HUDEP-2 (cell line): ENCODE measurements around the gene CENPT.

Source experiments
- DNase-seq, 76 experiments: peaks; one replicate each; lab custom pipeline; 2025; ENCODE audit not compliant: unreplicated experiment in 76 of 76; lab: John Stamatoyannopoulos, UW

Gene CENPT

DNA sequence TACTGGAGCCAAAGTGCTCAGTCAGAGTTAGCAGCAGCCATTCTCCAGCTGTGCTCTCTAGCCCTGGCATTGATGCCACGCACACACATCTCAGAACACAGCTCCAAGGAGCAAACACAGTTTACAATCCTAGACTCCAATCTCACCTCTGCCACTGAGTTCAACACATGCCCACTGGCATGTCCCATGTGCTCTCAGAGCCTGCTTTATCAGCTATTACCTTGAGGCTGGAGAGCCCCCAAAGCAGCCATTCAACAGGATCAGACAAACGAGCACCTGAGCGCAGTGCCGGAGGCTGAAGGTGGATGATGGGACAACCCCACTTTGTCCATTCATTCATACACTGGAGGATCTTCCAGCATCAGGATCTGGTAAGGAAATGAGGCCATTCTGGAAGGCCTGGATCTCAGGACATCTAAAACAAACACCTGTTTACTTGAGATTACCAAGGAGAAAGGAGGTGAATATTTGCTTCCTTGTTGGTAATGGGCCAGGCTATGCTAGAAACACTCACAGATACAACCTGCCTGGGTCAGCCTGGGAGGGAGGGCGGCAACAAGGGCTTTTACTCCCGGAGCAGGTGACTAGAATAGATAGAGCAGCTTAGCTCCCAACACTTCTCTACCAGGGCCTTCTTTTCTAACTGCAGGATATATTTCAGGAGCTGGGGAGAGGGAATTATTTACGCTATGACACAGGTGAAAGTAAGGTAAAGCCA, 66.5 kb downstream of the CENPT start:
- peak in 67 of 76 experiments; percentile 15 to 88 (median 58) for DNase-seq

DNA sequence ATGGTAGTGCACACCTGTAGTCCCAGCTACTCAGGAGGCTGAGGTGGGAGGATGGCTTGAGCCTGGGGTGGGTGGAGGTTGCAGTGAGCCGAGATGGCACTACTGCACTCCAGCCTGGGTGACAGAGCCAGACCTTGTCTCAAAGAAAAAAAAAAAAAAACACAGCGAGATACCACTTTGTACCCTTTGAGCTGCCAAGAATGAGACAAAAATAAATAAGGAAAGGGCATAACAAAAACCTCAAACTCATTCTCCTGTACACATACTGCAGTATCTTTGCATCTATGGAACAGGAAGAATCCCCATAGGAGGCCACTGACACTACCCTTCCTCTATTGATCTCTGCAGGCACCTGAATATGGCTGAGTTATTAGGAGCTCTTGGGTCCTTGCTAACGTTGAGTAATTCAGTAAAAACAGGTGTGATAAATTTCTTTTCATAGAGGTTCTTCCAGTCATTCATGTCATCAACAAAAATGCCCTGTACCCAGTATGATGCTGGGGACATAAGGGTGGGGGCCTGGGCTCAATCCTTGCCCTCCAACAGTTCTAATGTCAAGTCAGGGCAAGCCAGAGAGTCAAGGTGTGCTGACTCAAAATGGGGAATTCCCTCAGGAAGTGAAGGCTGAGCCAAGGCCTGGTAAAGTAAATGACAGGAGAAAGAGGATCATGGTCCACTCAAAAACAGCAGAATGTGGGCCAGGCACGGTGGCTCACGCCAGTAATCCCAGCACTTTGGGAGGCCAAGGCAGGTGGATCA, 68.1 kb downstream of the CENPT start:
- DNase-seq: no peak
